ENCODE measurements around the gene ARHGEF37. TPM values are rescaled to one million over a fixed set of nuclear protein-coding genes. Genes with fewer than 3 reads are reported as not detected.

Gene ARHGEF37
- total and polyA plus RNA-seq, 9 of the 15 experiments (the other 6 are each of a cell fraction or from before 2014, with no cell fraction given) = 0.01 to 0.27 (median 0.05) TPM

- POLR2A ChIA-PET = interaction anchor here (0.6 to 1.0 kb wide), 2 partner anchors 9 to 157 kb away, joined by 4 read pairs; no protein-coding TSS in a partner anchor
- no peak overlapping the region for H3K27ac ChIP-seq (ENCODE audit: extremely low read depth, low read depth, low read length)
- no peaks in the 10 kb centered on the region for H4K20me1 ChIP-seq (replicated peaks; ENCODE audit: control insufficient read depth, insufficient read depth, low read length)
- no peaks in the 10 kb centered on the region for H3K9me3 ChIP-seq (replicated peaks; ENCODE audit: control insufficient read depth, insufficient read depth, low read depth, low read length)
- peak overlapping the region in 1 of 2 experiments; percentile 70; a peak in 1 of 4 replicates for H3K9ac ChIP-seq (ENCODE audit: insufficient read depth in 1 of 2, low read depth in 2 of 2, low read length in 2 of 2)
- ATAC-seq = peak; percentile 96
- no peak overlapping the region for H3K4me2 ChIP-seq (ENCODE audit: insufficient read depth, low read length)
- no peaks in the 10 kb centered on the region for H3K36me3 ChIP-seq (ENCODE audit: control insufficient read depth, insufficient read depth, low read length)
- peak; percentile 97 for FAIRE-seq
- H2AFZ ChIP-seq (ENCODE audit: low read depth, low read length) = peak overlapping the region; percentile 41
- H3K79me2 ChIP-seq (ENCODE audit: control insufficient read depth, insufficient read depth, low read length) = no peaks in the 10 kb centered on the region
- in situ Hi-C loops (cut with MboI) = no loop called here
- H3K27me3 ChIP-seq (ENCODE audit: control insufficient read depth in 2 of 2, insufficient read depth in 2 of 2, low read length in 2 of 2) = no peaks in the 10 kb centered on the region
- intact Hi-C loops (cut with micrococcal nuclease) = loop anchor here (1.0 to 5.0 kb wide), 4 partner anchors 54 to 251 kb away; no protein-coding TSS in a partner anchor
- peaks cover 0 to 9% of the 10 kb centered on the region in 2 experiments; a peak in 4 of 5 replicates for H3K4me1 ChIP-seq (replicated peaks in 1 of 2; ENCODE audit: control insufficient read depth in 2 of 2, insufficient read depth in 2 of 2, low read length in 2 of 2)
- no TSS peak for BruUV-seq (replicated peaks)
- WGBS (ENCODE audit: insufficient coverage, low coverage, missing lambda C conversion rate) = 13% methylated on average over 9 of the region's 9 CpGs
- H3K4me3 ChIP-seq = no peak overlapping the region
- CTCF ChIA-PET (ENCODE audit: low intra/inter-chr PET ratio) = interaction anchor here (1.0 to 2.1 kb wide), 4 partner anchors 67 to 184 kb away, joined by 3 to 10 read pairs (median 6); partner anchors contain the start of gene CSNK1A1
- peak; percentile 71 to 80 (median 78) for DNase-seq (ENCODE audit: extremely low read depth in 1 of 4, low spot score in 3 of 4)
- H3K9me1 ChIP-seq (ENCODE audit: control insufficient read depth, insufficient read depth, low read length) = no peaks in the 10 kb centered on the region
- TF ChIP-seq RAD21 (CRISPR knock-in tag; conservative IDR thresholded peaks at IDR 0.05 in 1 of 2, IDR thresholded peaks at IDR 0.05 in 1 of 2) = peak; percentile 86 to 88
- TF ChIP-seq ZNF3 (CRISPR knock-in tag; IDR thresholded peaks at IDR 0.05) = no peak
- peak; percentile 23; the same call in 1 of the 2 replicates for TF ChIP-seq ZNF592 (IDR thresholded peaks at IDR 0.05)
- peak; percentile 47; the same call in 1 of the 2 replicates for TF ChIP-seq RB1 (IDR thresholded peaks at IDR 0.05; ENCODE audit: low read depth)
- no peak for TF ChIP-seq NR2F6 (CRISPR knock-in tag; IDR thresholded peaks at IDR 0.05)
- no peak for TF ChIP-seq JUND (IDR thresholded peaks at IDR 0.05; ENCODE audit: borderline replicate concordance, low read depth, low read length)
- TF ChIP-seq JUND (tag; IDR thresholded peaks at IDR 0.05; ENCODE audit: borderline replicate concordance, low read depth, low read length) = peak; percentile 60; the same call in 2 of the 3 replicates
- TF ChIP-seq MAZ (CRISPR knock-in tag; conservative IDR thresholded peaks at IDR 0.05 in 1 of 2, IDR thresholded peaks at IDR 0.05 in 1 of 2) = 0 out of 4 replicates have a peak, but pooled peaks of 1 of the 2 experiments have one; percentile 36
- no peak for TF ChIP-seq OTX1 (CRISPR knock-in tag; IDR thresholded peaks at IDR 0.05)
- TF ChIP-seq TAL1 (IDR thresholded peaks at IDR 0.05) = no peak
- no peak for TF ChIP-seq CHD4 (IDR thresholded peaks at IDR 0.05; ENCODE audit: insufficient read depth, insufficient replicate concordance, low read depth, low read length, poor library complexity, severe bottlenecking)
- 0 out of 2 replicates have a peak, but pooled peaks have one; percentile 20 for TF ChIP-seq ZKSCAN1 (IDR thresholded peaks at IDR 0.05; ENCODE audit: low read depth, low read length)
- peak; percentile 76 for TF ChIP-seq DEAF1 (CRISPR knock-in tag; IDR thresholded peaks at IDR 0.05)
- TF ChIP-seq RCOR1 (IDR thresholded peaks at IDR 0.05; ENCODE audit: borderline replicate concordance in 1 of 2, low read depth in 2 of 2, low read length in 2 of 2) = peak in 1 of 2 experiments; percentile 30; a peak in 1 of 4 replicates
Measured at GRCh38 chr5:149618581-149619248, 37.4 kb downstream of the ARHGEF37 start.

Data from K562 (cell line).